BJ (cell line): ENCODE data around the gene ESYT2. TPM values are rescaled to one million over a fixed set of nuclear protein-coding genes. Genes with fewer than 3 reads are reported as not detected.

Experiments used
- CTCF ChIA-PET: fragments of 350-600 bp; formaldehyde crosslinking; extraction: SDS; loops from one replicate; lab custom pipeline; 2021; ENCODE audit warnings: antibody characterized with exemption, inconsistent platforms; lab: Yijun Ruan, JAX
- POLR2A ChIA-PET: fragments of 300-600 bp; sonication (Branson Sonifier 250); formaldehyde crosslinking; extraction: SDS; loops from one replicate; lab custom pipeline; 2021; ENCODE audit warnings: antibody characterized with exemption; lab: Charles Lee
- DNase-seq: peaks from one replicate; pipeline ENCODE4 v3.0.0-alpha.2; 2011; ENCODE audit warnings: low read depth
- H3K27me3 ChIP-seq: 2 replicates; pipeline ENCODE4 v1.6.0; 2011; ENCODE audit warnings: low read length; ENCODE audit not compliant: control insufficient read depth, insufficient read depth
- H3K36me3 ChIP-seq: 2 replicates; pipeline ENCODE4 v1.5.1; 2011; ENCODE audit warnings: low read length; ENCODE audit not compliant: control insufficient read depth, insufficient read depth
- H3K4me3 ChIP-seq: 2 replicates; pipeline ENCODE4 v1.5.1; 2011; ENCODE audit warnings: low read depth, mild to moderate bottlenecking, control low read depth, low read length
- CTCF ChIP-seq: IDR thresholded peaks from 2 replicates; pipeline ENCODE4 v1.5.1; 2011; ENCODE audit warnings: low read depth, mild to moderate bottlenecking, control low read depth, inconsistent platforms, low read length, moderate library complexity; ENCODE audit not compliant: insufficient read depth
- polyA plus RNA-seq: library from polyadenylated mRNA; depleted of rRNA; stranded (reverse); fragments of >200 nt; gene quantifications from 2 replicates; pipeline ENCODE4 v1.2.3, GENCODE V29; 2011

ESYT2 gene
- polyA plus RNA-seq, 1 experiment, result 49.2 TPM

- DNase-seq, result no peak
- H3K36me3 ChIP-seq, result peaks cover 15% of the 10 kb centered on the region
- no peaks in the 10 kb centered on the region for H3K27me3 ChIP-seq
- ChIA-PET CTCF (no interaction called here), POLR2A (no interaction called here)
- H3K4me3 ChIP-seq, result no peak overlapping the region
- no peak for TF ChIP-seq CTCF
These were observed 97.5 kb downstream of the ESYT2 start for GRCh38 chr7:158731761-158732160.

GRCh38 chr7:158730383-158731346 is 98.6 kb downstream of the ESYT2 start:
- Histone ChIP-seq H3K27me3 (no peaks in the 10 kb centered on the region), H3K36me3 (peaks cover 12% of the 10 kb centered on the region), H3K4me3 (no peak overlapping the region)
- DNase-seq, result no peak
- ChIA-PET POLR2A (no interaction called here), CTCF (interaction anchor here (0.9 to 1.4 kb wide), 2 partner anchors 12 to 15 kb away, joined by 3 to 5 read pairs; no protein-coding TSS in a partner anchor)
- no peak for TF ChIP-seq CTCF

- no peaks in the 10 kb centered on the region for H3K27me3 ChIP-seq
- POLR2A ChIA-PET, result no interaction called here
- CTCF ChIA-PET, result interaction anchor here (0.9 to 1.4 kb wide), 2 partner anchors 11 to 15 kb away, joined by 3 to 5 read pairs; no protein-coding TSS in a partner anchor
- no peak for DNase-seq
- TF ChIP-seq CTCF, result no peak
- H3K36me3 ChIP-seq, result peaks cover 12% of the 10 kb centered on the region
- H3K4me3 ChIP-seq, result no peak overlapping the region
These were observed 99.5 kb downstream of the ESYT2 start for GRCh38 chr7:158729646-158730382.

- no peak overlapping the region for H3K4me3 ChIP-seq
- no peaks in the 10 kb centered on the region for H3K27me3 ChIP-seq
- H3K36me3 ChIP-seq, result peaks cover 11% of the 10 kb centered on the region
- CTCF ChIA-PET, result interaction anchor here (0.9 to 1.4 kb wide), 2 partner anchors 10 to 14 kb away, joined by 3 to 5 read pairs; no protein-coding TSS in a partner anchor
- no peak for TF ChIP-seq CTCF
- no peak for DNase-seq
- POLR2A ChIA-PET, result no interaction called here
These were observed 100.2 kb downstream of the ESYT2 start for GRCh38 chr7:158728911-158729645.
